ENCODE measurements around the gene TTC23L.

- no peak for TF ChIP-seq CTCF (IDR thresholded peaks at IDR 0.05; ENCODE audit: low read length)
- TF ChIP-seq EZH2phosphoT487 (IDR thresholded peaks at IDR 0.05; ENCODE audit: low read length), result no peak
- TF ChIP-seq EZH2 (optimal IDR thresholded peaks at IDR 0.05; ENCODE audit: low read depth, low read length), result no peak
These were observed 89.3 kb downstream of the TTC23L start for GRCh38 chr5:34928267-34928666.

All from MM.1S (cell line).